K562 (cell line): Measurements from ENCODE around the gene VILL.

Experiments used
- CC2D1A ChIP-seq: fragments of 450-650 bp; IDR thresholded peaks from 2 replicates; pipeline ENCODE4 v1.6.1; 2017; ENCODE audit warnings: mild to moderate bottlenecking
- IRF2 ChIP-seq: sonication (generic); formaldehyde crosslinking; IDR thresholded peaks from 2 replicates; pipeline ENCODE4 v1.8.1; 2022; ENCODE audit warnings: mild to moderate bottlenecking, missing genetic modification reagents
- POLR2A ChIP-seq: fragments of 450-650 bp; conservative IDR thresholded peaks from 2 replicates; pipeline ENCODE4 v1.6.1; 2016
- SIN3A ChIP-seq, 2 experiments: fragments of 150-350 bp in 1 of 2; IDR thresholded peaks; 2 replicates each; pipeline ENCODE4 v1.6.1; 2011 to 2016; ENCODE audit warnings: borderline replicate concordance in 2 of 2, low read depth in 2 of 2, low read length in 2 of 2, mild to moderate bottlenecking in 2 of 2, moderate library complexity in 2 of 2; ENCODE audit not compliant: control insufficient read depth in 1 of 2
- YBX1 ChIP-seq: fragments of 450-650 bp; IDR thresholded peaks from 2 replicates; pipeline ENCODE4 v1.7.1; 2016; ENCODE audit warnings: mild to moderate bottlenecking
- TF ChIP-seq, protein P1 (sequence below): fragments of 450-650 bp; IDR thresholded peaks from 2 replicates; pipeline ENCODE4 v1.6.1; 2016; ENCODE audit warnings: mild to moderate bottlenecking
- TF ChIP-seq, protein P2 (sequence below): fragments of 450-650 bp; IDR thresholded peaks from 2 replicates; pipeline ENCODE4 v1.6.1; 2016

DNA sequence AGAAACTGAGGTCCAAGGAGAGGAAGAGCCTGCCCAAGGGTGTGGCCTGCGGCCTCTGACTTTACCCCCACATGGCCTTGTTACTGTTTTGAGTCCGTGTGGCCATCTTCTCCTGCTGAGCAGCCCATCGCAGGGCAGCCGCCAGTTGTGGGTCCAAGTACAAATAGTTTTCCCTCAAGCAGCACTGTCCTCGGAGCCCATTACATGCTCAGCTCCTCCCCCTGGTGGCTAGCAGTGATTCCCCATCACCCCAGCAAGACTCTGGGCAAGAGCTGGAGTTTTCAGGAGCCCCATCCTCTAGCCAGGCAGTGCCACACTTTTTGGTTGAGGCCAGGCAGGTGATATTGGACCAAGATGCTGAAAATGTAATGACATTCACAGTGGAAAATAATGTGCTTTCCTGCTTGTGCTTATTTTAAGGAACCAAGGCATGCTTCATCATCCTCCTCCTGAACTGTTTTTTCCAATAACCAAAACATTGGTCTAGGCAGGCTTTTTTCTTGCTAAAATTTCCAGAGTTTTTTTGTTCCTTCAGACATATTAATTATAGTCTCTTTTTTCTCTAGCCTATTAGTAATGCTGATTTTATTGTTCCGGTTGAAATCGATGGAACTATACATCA lies 23.2 kb upstream of the VILL start:
- TF ChIP-seq YBX1 (no peak), IRF2 (CRISPR knock-in tag) (no peak), CC2D1A (no peak), POLR2A (no peak), SIN3A (IDR thresholded peaks at IDR 0.05; ENCODE audit: borderline replicate concordance in 2 of 2, control insufficient read depth in 1 of 2, low read depth in 2 of 2, low read length in 2 of 2) (no peak)
- TF ChIP-seq, protein P1, sequence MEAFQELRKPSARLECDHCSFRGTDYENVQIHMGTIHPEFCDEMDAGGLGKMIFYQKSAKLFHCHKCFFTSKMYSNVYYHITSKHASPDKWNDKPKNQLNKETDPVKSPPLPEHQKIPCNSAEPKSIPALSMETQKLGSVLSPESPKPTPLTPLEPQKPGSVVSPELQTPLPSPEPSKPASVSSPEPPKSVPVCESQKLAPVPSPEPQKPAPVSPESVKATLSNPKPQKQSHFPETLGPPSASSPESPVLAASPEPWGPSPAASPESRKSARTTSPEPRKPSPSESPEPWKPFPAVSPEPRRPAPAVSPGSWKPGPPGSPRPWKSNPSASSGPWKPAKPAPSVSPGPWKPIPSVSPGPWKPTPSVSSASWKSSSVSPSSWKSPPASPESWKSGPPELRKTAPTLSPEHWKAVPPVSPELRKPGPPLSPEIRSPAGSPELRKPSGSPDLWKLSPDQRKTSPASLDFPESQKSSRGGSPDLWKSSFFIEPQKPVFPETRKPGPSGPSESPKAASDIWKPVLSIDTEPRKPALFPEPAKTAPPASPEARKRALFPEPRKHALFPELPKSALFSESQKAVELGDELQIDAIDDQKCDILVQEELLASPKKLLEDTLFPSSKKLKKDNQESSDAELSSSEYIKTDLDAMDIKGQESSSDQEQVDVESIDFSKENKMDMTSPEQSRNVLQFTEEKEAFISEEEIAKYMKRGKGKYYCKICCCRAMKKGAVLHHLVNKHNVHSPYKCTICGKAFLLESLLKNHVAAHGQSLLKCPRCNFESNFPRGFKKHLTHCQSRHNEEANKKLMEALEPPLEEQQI: no peak
- TF ChIP-seq, protein P2, sequence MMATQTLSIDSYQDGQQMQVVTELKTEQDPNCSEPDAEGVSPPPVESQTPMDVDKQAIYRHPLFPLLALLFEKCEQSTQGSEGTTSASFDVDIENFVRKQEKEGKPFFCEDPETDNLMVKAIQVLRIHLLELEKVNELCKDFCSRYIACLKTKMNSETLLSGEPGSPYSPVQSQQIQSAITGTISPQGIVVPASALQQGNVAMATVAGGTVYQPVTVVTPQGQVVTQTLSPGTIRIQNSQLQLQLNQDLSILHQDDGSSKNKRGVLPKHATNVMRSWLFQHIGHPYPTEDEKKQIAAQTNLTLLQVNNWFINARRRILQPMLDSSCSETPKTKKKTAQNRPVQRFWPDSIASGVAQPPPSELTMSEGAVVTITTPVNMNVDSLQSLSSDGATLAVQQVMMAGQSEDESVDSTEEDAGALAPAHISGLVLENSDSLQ: no peak
